Measurements from ENCODE around the gene CDH13. TPM values are rescaled to one million over a fixed set of nuclear protein-coding genes. Genes with fewer than 3 reads are reported as not detected.

CDH13 gene
- polyA plus RNA-seq, 2 of the 4 experiments (the other 2 are of a cell fraction), result not detected

DNA sequence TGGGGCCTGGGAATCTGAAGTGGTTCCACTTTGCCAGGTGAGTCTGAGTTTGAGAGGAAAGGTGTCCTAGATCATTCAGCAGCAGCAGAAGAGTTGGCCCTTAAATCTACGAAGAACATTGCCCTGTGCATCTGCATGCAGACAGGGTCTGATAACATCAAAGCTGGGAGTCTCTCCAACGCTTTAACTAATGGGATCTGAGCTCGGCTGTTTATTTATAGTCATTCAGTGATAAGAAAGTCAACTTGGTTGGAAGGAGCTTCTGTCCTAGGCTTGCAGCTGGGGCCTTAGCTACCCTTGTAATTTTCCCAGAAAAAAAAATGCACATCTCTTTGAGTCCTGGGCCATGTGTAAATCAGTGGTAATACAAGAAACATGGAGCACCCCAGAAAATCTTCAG, 763.0 kb downstream of the CDH13 start (continued):
- TF ChIP-seq ESRRA (IDR thresholded peaks at IDR 0.05; ENCODE audit: borderline replicate concordance, low read length) (no peak), CBX8 (IDR thresholded peaks at IDR 0.05) (no peak), CEBPB (IDR thresholded peaks at IDR 0.05) (no peak), GATA3 (IDR thresholded peaks at IDR 0.05; ENCODE audit: borderline replicate concordance) (no peak)
- TF ChIP-seq, protein P1, sequence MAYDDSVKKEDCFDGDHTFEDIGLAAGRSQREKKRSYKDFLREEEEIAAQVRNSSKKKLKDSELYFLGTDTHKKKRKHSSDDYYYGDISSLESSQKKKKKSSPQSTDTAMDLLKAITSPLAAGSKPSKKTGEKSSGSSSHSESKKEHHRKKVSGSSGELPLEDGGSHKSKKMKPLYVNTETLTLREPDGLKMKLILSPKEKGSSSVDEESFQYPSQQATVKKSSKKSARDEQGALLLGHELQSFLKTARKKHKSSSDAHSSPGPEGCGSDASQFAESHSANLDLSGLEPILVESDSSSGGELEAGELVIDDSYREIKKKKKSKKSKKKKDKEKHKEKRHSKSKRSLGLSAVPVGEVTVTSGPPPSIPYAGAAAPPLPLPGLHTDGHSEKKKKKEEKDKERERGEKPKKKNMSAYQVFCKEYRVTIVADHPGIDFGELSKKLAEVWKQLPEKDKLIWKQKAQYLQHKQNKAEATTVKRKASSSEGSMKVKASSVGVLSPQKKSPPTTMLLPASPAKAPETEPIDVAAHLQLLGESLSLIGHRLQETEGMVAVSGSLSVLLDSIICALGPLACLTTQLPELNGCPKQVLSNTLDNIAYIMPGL (CRISPR knock-in tag; IDR thresholded peaks at IDR 0.05; ENCODE audit: borderline replicate concordance), result no peak

DNA sequence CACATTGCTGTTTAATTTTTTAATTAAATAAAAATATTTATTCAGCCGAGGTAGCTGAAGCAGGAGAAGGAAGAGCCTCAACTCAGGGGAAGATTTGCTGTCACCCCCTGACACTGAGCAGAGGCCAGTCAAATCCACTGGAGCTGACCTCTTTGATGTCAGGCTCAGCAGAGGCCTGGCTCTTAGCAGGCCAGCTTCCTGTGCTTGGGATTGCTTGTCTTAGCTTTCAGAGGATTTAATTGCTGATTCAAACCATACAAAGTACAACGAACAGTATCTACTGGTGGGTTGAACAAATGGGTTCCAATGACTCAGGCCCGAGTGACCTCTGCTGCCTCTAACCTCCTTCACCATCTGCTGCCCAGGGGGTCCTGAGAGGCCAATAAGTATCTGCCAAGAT, 764.0 kb downstream of the CDH13 start:
- 7% methylated on average over 3 of the region's 3 CpGs for WGBS (ENCODE audit: missing lambda C conversion rate)
- POLR2A ChIA-PET, result no interaction called here
- DNase-seq (ENCODE audit: low read depth in 1 of 2, low spot score in 1 of 2) (no peak), ATAC-seq (no peak), FAIRE-seq (no peak)
- Histone ChIP-seq H3K9me3 (no peaks in the 10 kb centered on the region), H3K4me2 (no peak overlapping the region), H3K4me1 (no peaks in the 10 kb centered on the region), H3K4me3 (no peak overlapping the region), H3K27ac (no peak overlapping the region)
- CTCF ChIA-PET, result no interaction called here
- TF ChIP-seq CHD4 (IDR thresholded peaks at IDR 0.05; ENCODE audit: borderline replicate concordance) (no peak), CHD2 (IDR thresholded peaks at IDR 0.05; ENCODE audit: low read length, partially characterized antibody) (no peak), FOSB (CRISPR knock-in tag; IDR thresholded peaks at IDR 0.05) (no peak), KDM1A (IDR thresholded peaks at IDR 0.05; ENCODE audit: low read depth) (no peak), ZC3H11A (IDR thresholded peaks at IDR 0.05) (no peak), SMC3 (IDR thresholded peaks at IDR 0.05) (no peak), CEBPB (IDR thresholded peaks at IDR 0.05) (no peak)
- TF ChIP-seq, protein P2, sequence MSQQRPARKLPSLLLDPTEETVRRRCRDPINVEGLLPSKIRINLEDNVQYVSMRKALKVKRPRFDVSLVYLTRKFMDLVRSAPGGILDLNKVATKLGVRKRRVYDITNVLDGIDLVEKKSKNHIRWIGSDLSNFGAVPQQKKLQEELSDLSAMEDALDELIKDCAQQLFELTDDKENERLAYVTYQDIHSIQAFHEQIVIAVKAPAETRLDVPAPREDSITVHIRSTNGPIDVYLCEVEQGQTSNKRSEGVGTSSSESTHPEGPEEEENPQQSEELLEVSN (IDR thresholded peaks at IDR 0.05; ENCODE audit: borderline replicate concordance, low read depth), result no peak

DNA sequence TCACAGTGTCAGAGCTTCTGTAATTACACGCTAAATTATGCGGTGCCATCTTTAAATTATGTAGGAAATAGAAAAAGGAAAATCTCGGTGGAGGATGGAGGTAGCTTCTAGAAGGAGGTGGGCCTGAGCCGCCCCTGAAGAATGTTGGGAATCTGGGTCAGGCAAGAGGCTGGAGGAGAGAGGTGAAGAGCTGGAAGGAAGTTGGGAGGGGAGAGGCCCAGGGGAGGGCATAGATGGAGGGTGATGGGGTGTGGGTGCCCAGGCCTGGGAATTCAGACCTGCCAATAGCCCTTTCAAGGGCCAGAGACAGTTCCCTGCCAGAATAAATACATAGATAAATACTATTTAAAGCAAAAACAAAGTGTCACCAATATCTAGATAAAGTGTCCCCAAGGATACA, 766.0 kb downstream of the CDH13 start:
- no peak for DNase-seq (ENCODE audit: low read depth in 1 of 2, low spot score in 1 of 2)
- no peak for ATAC-seq
- Histone ChIP-seq H3K27ac (no peak overlapping the region), H3K4me3 (no peak overlapping the region), H3K4me1 (no peaks in the 10 kb centered on the region), H3K9me3 (no peaks in the 10 kb centered on the region), H3K4me2 (no peak overlapping the region)
- TF ChIP-seq NR3C1 (IDR thresholded peaks at IDR 0.05) (no peak), ZFP36 (IDR thresholded peaks at IDR 0.05; ENCODE audit: borderline replicate concordance, partially characterized antibody) (no peak), JUNB (IDR thresholded peaks at IDR 0.05) (no peak)
- TF ChIP-seq, protein P3, sequence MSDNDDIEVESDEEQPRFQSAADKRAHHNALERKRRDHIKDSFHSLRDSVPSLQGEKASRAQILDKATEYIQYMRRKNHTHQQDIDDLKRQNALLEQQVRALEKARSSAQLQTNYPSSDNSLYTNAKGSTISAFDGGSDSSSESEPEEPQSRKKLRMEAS (IDR thresholded peaks at IDR 0.05), result no peak
- TF ChIP-seq, protein P2 (IDR thresholded peaks at IDR 0.05; ENCODE audit: borderline replicate concordance, low read depth), result no peak
- WGBS (ENCODE audit: missing lambda C conversion rate), result 44% methylated on average over 4 of the region's 4 CpGs
- ChIA-PET CTCF (no interaction called here), POLR2A (no interaction called here)
- no peak for FAIRE-seq

DNA sequence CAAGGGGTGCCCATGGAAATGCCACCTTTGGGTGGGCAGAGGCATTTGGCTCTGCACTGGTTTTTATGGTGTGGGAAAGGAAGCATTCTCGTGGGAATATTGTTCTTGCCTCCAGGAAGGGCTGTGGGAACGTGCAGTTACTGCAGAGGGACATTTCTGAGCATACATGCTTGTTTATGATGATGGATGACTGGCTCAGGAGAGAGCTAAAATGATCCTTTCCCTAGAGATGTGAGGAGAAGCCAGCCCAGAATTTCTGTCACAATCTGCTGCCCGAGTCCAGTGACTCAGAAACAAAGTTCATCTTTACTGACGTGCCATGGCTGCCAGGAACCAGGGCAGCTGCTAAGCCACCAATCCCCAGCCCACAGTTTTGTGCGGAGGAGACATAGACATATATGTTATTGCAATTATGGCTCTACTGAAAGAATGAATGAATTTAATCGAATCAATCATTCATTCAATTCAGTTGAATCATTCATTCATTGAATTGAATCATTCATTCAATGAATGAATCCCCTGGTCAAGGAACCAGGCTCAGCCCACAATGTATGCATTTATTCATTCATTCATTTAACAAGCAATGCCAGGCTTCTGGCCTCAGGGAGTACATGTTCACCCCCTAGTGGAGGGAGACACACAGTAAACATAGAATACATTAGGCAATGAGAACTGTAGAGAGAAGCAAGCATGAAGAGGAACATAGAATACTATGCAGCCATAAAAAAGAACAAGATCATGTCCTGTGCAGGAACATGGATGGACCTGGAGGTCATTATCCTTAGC, 766.6 kb downstream of the CDH13 start:
- CTCF ChIA-PET, result no interaction called here
- TF ChIP-seq JUNB (IDR thresholded peaks at IDR 0.05) (no peak), ESRRA (IDR thresholded peaks at IDR 0.05; ENCODE audit: borderline replicate concordance, low read length) (no peak), CHD2 (IDR thresholded peaks at IDR 0.05; ENCODE audit: low read length, partially characterized antibody) (no peak), RNF2 (IDR thresholded peaks at IDR 0.05; ENCODE audit: borderline replicate concordance, low read depth) (no peak), TP53 (CRISPR knock-in tag; IDR thresholded peaks at IDR 0.05) (no peak), ZNF302 (CRISPR knock-in tag; IDR thresholded peaks at IDR 0.05) (no peak), KDM1A (IDR thresholded peaks at IDR 0.05; ENCODE audit: low read depth) (no peak), MAFK (IDR thresholded peaks at IDR 0.05; ENCODE audit: partially characterized antibody) (no peak), RCOR1 (IDR thresholded peaks at IDR 0.05; ENCODE audit: low read depth, low read length) (no peak), EHMT2 (IDR thresholded peaks at IDR 0.05; ENCODE audit: low read depth) (no peak), RARB (CRISPR knock-in tag; IDR thresholded peaks at IDR 0.05) (no peak), POLR2A (IDR thresholded peaks at IDR 0.05; ENCODE audit: low read length) (no peak), CBX8 (IDR thresholded peaks at IDR 0.05) (no peak), CBX2 (IDR thresholded peaks at IDR 0.05; ENCODE audit: borderline replicate concordance, low read depth) (no peak), ZSCAN20 (CRISPR knock-in tag; IDR thresholded peaks at IDR 0.05) (no peak)
- TF ChIP-seq, protein P2 (IDR thresholded peaks at IDR 0.05; ENCODE audit: borderline replicate concordance, low read depth), result no peak
- TF ChIP-seq, protein P4, sequence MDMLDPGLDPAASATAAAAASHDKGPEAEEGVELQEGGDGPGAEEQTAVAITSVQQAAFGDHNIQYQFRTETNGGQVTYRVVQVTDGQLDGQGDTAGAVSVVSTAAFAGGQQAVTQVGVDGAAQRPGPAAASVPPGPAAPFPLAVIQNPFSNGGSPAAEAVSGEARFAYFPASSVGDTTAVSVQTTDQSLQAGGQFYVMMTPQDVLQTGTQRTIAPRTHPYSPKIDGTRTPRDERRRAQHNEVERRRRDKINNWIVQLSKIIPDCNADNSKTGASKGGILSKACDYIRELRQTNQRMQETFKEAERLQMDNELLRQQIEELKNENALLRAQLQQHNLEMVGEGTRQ (IDR thresholded peaks at IDR 0.05), result no peak
- POLR2A ChIA-PET, result no interaction called here
- no peak overlapping the region for H3K4me3 ChIP-seq
- DNase-seq (ENCODE audit: low read depth in 1 of 2, low spot score in 1 of 2), result no peak
- no peak overlapping the region for H3K4me2 ChIP-seq
- no peak for FAIRE-seq
- ATAC-seq, result no peak
- WGBS (ENCODE audit: missing lambda C conversion rate), result 16% methylated on average over 6 of the region's 6 CpGs
- H3K4me1 ChIP-seq, result no peaks in the 10 kb centered on the region
- no peak overlapping the region for H3K27ac ChIP-seq
- H3K9me3 ChIP-seq, result no peaks in the 10 kb centered on the region
